AG04449 (cell line): Measurements from ENCODE around the gene HYOU1.

Source experiments
- CTCF ChIA-PET: fragments of 350-600 bp; formaldehyde crosslinking; extraction: SDS; loops from one replicate; lab custom pipeline; 2021; ENCODE audit warnings: antibody characterized with exemption; lab: Yijun Ruan, JAX
- POLR2A ChIA-PET: fragments of 400-600, 350-600 bp; formaldehyde crosslinking; extraction: SDS; loops from one replicate; lab custom pipeline; 2020; ENCODE audit warnings: antibody characterized with exemption, inconsistent platforms; lab: Yijun Ruan, JAX
- DNase-seq: peaks from one replicate; pipeline ENCODE4 v3.0.0-alpha.2; 2010; ENCODE audit warnings: low read depth, low spot score
- H3K4me3 ChIP-seq: 2 replicates; pipeline ENCODE4 v1.5.1; 2011; ENCODE audit warnings: low read depth, mild to moderate bottlenecking, control low read depth, low read length
- CTCF ChIP-seq: IDR thresholded peaks from one replicate; pipeline ENCODE4 v1.5.1; 2011; ENCODE audit warnings: mild to moderate bottlenecking, moderate library complexity, low read length, control low read depth, inconsistent platforms; ENCODE audit not compliant: insufficient read depth; ENCODE audit errors: missing control alignments

The HYOU1 gene

GRCh38 chr11:119078675-119079420 lies 21.8 kb upstream of the HYOU1 start:
- ChIA-PET CTCF (interaction anchor here (1.4 kb wide), 1 partner anchor 11 kb away, joined by 3 read pairs; the partner anchor contains the start of gene VPS11), POLR2A (interaction anchor here (0.9 kb wide), 1 partner anchor 11 kb away, joined by 3 read pairs; the partner anchor contains the start of gene VPS11)
- no peak for TF ChIP-seq CTCF
- H3K4me3 ChIP-seq: no peak overlapping the region
- no peak for DNase-seq

- ChIA-PET CTCF (interaction anchor here (1.4 to 1.5 kb wide), 2 partner anchors 10 to 119 kb away, joined by 3 read pairs; partner anchors contain the start of gene VPS11), POLR2A (interaction anchor here (0.5 kb wide), 1 partner anchor 44 kb away, joined by 3 read pairs; the partner anchor contains the start of gene HINFP)
- TF ChIP-seq CTCF: no peak
- no peak for DNase-seq
- no peak overlapping the region for H3K4me3 ChIP-seq
Measured at GRCh38 chr11:119077839-119078238, 20.8 kb upstream of the HYOU1 start.

- POLR2A ChIA-PET: interaction anchor here (0.6 to 1.8 kb wide), 11 partner anchors 9 to 49 kb away, joined by 3 to 15 read pairs (median 4); partner anchors contain the start of genes C2CD2L, DPAGT1, HMBS and HYOU1
- no peak for TF ChIP-seq CTCF
- CTCF ChIA-PET: interaction anchor here (0.8 to 2.0 kb wide), 13 partner anchors 10 to 270 kb away, joined by 3 to 9 read pairs (median 4); partner anchors contain the start of genes DPAGT1 and HMBS
- peak within 1 kb of the TSS; percentile 92 for H3K4me3 ChIP-seq
- DNase-seq: peak; percentile 77
Measured at GRCh38 chr11:119067371-119068222, 10.6 kb upstream of the HYOU1 start, which contains the start of gene VPS11. VPS11 (plus strand) TSS chr11:119067818; CDS start chr11:119067824, 6 bp downstream.

- peak; percentile 58 for TF ChIP-seq CTCF
- no peak overlapping the region for H3K4me3 ChIP-seq
- POLR2A ChIA-PET: interaction anchor here (0.6 to 1.0 kb wide), 2 partner anchors 15 to 20 kb away, joined by 3 to 4 read pairs; no protein-coding TSS in a partner anchor
- CTCF ChIA-PET: interaction anchor here (0.8 to 2.3 kb wide), 5 partner anchors 10 to 258 kb away, joined by 3 to 9 read pairs (median 7); partner anchors contain the start of gene HMBS
- no peak for DNase-seq
Measured at GRCh38 chr11:119065369-119065768, 8.4 kb upstream of the HYOU1 start.

- DNase-seq: no peak
- CTCF ChIA-PET: interaction anchor here (1.0 to 1.1 kb wide), 2 partner anchors 134 to 261 kb away, joined by 3 to 4 read pairs; no protein-coding TSS in a partner anchor
- POLR2A ChIA-PET: no interaction called here
- no peak for TF ChIP-seq CTCF
- no peak overlapping the region for H3K4me3 ChIP-seq
Measured at GRCh38 chr11:119062779-119063178, 5.8 kb upstream of the HYOU1 start.
